RWPE2 (cell line): ENCODE measurements around the gene SHC2.
"Not testable (repeated sequence)": the region's sequence is repeated elsewhere in the genome, so short reads cannot be mapped to it uniquely, and the experiment has no call there.

Experiments
- ATAC-seq: fragments of 200-7000 bp; cut with Tn5 transposase; 3 replicates; pipeline ENCODE4 v1.9.1; 2021; ENCODE audit warnings: low read depth
- DNase-seq: peaks from one replicate; pipeline ENCODE4 v3.0.0-alpha.2; 2020; ENCODE audit warnings: low spot score
- H3K27ac ChIP-seq: fragments of 450-650 bp; 2 replicates; pipeline ENCODE4 v1.5.1; 2017; ENCODE audit warnings: mild to moderate bottlenecking; ENCODE audit not compliant: poor library complexity, severe bottlenecking
- H3K27me3 ChIP-seq: fragments of 250-450 bp; sonication (Bioruptor Pico); 2 replicates; pipeline ENCODE4 v1.5.1; 2021; ENCODE audit warnings: mild to moderate bottlenecking, moderate library complexity; ENCODE audit not compliant: insufficient read depth, poor library complexity, severe bottlenecking
- H3K36me3 ChIP-seq: fragments of 250-450 bp; sonication (Bioruptor Pico); 2 replicates; pipeline ENCODE4 v1.5.1; 2020; ENCODE audit warnings: low read depth, mild to moderate bottlenecking, moderate library complexity
- H3K4me1 ChIP-seq: fragments of 250-450 bp; sonication (Bioruptor Pico); 2 replicates; pipeline ENCODE4 v1.5.1; 2021; ENCODE audit warnings: mild to moderate bottlenecking, moderate library complexity; ENCODE audit not compliant: insufficient read depth, poor library complexity, severe bottlenecking
- H3K4me3 ChIP-seq: fragments of 250-450 bp; sonication (Bioruptor Pico); 2 replicates; pipeline ENCODE4 v1.5.1; 2021; ENCODE audit warnings: mild to moderate bottlenecking, moderate library complexity; ENCODE audit not compliant: severe bottlenecking
- H3K9me3 ChIP-seq: fragments of 250-450 bp; sonication (Bioruptor Pico); 2 replicates; pipeline ENCODE4 v1.5.1; 2021; ENCODE audit warnings: mild to moderate bottlenecking, moderate library complexity; ENCODE audit not compliant: severe bottlenecking
- CTCF ChIP-seq: fragments of 450-650 bp; IDR thresholded peaks from one replicate; pipeline ENCODE4 v1.5.1; 2017; ENCODE audit warnings: mild to moderate bottlenecking, moderate library complexity; ENCODE audit not compliant: poor library complexity, severe bottlenecking

The SHC2 gene

DNA sequence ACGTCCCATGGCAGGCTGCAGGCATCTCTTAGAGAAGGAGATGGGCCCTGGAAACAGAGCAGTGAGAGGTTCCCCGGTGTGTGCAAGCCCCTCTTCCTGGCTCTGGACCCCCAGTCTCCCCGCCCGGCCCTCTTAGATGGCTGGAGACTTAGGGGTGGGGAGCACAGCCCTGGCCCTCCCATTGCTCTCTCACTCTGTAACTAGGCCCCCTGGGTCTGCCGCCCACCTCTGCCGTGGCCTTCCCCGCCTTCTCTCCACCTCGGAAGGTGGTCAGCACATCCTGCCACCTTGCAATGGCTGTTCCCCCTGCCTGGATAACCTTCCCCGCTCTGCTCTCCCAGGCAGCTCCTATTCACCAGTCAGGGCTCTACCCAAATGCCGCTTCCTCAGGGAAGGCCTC, 30.1 kb downstream of the SHC2 start:
- no peaks in the 10 kb centered on the region for H3K27me3 ChIP-seq
- no peaks in the 10 kb centered on the region for H3K4me1 ChIP-seq
- DNase-seq (no peak), ATAC-seq (no peak)
- no peak for TF ChIP-seq CTCF
- no peaks in the 10 kb centered on the region for H3K36me3 ChIP-seq
- no peak overlapping the region for H3K27ac ChIP-seq
- no peaks in the 10 kb centered on the region for H3K9me3 ChIP-seq
- no peak overlapping the region for H3K4me3 ChIP-seq

- H3K27ac ChIP-seq = no peak overlapping the region
- no peaks in the 10 kb centered on the region for H3K9me3 ChIP-seq
- no peak overlapping the region for H3K4me3 ChIP-seq
- no peaks in the 10 kb centered on the region for H3K27me3 ChIP-seq
- H3K36me3 ChIP-seq = no peaks in the 10 kb centered on the region
- TF ChIP-seq CTCF = no peak
- DNase-seq (no peak), ATAC-seq (no peak)
- no peaks in the 10 kb centered on the region for H3K4me1 ChIP-seq
These were observed 32.7 kb downstream of the SHC2 start for GRCh38 chr19:428149-428548.

DNA sequence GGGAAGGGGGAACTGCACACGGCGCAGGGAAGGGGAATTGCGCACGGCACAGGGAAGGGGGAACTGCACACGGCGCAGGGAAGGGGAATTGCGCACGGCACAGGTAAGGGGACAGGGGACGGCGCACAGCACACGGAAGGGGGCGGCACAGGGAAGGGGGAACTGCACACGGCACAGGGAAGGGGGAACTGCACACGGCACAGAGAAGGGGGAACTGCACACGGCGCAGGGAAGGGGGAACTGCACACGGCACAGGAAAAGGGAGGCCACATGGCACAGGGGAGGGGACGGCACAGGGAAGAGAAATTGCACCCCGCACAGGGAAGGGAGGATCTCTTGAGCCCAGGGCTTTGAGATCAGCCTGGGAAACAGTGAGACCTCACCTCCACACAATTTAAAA, 33.2 kb downstream of the SHC2 start:
- H3K9me3 ChIP-seq, DNase-seq: not testable (repeated sequence)

GRCh38 chr19:426725-427445, 33.9 kb downstream of the SHC2 start:
- Histone ChIP-seq H3K27me3 (no peaks in the 10 kb centered on the region), H3K4me1 (no peaks in the 10 kb centered on the region), H3K36me3 (no peaks in the 10 kb centered on the region), H3K27ac (no peak overlapping the region), H3K9me3 (no peaks in the 10 kb centered on the region), H3K4me3 (no peak overlapping the region)
- ATAC-seq (no peak), DNase-seq (no peak)
- no peak for TF ChIP-seq CTCF

More for the DNA sequence above, 33.2 kb downstream of the SHC2 start:
- ATAC-seq, H3K27me3 ChIP-seq, H3K4me1 ChIP-seq, H3K4me3 ChIP-seq, H3K27ac ChIP-seq, H3K36me3 ChIP-seq: not testable (repeated sequence)

DNA sequence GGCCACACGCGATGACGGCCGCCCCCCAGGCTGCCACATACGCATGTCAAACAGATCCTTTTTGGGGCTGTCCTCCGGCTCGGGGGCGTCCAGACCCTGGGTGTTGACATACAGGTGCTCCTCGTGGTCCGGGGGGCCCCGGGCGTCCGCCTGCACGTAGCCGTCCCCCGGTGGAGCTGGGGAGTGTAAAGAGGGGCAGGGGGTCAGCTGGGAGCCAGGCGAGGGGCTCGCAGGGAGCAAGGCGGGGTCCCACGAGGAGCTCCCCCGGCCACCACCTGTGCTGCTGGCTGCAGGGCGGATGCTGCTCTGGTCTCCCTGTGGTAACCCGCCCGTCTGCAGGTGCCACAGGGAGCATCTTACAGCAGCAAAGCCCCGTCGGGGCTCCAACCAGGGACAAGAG, 35.8 kb downstream of the SHC2 start:
- no peaks in the 10 kb centered on the region for H3K9me3 ChIP-seq
- H3K36me3 ChIP-seq = no peaks in the 10 kb centered on the region
- H3K4me1 ChIP-seq = no peaks in the 10 kb centered on the region
- H3K27me3 ChIP-seq = no peaks in the 10 kb centered on the region
- ATAC-seq = no peak
- no peak for DNase-seq
- H3K4me3 ChIP-seq = no peak overlapping the region
- no peak overlapping the region for H3K27ac ChIP-seq
- no peak for TF ChIP-seq CTCF
